ENCODE results near the gene ITGAE.

ITGAE gene

DNA sequence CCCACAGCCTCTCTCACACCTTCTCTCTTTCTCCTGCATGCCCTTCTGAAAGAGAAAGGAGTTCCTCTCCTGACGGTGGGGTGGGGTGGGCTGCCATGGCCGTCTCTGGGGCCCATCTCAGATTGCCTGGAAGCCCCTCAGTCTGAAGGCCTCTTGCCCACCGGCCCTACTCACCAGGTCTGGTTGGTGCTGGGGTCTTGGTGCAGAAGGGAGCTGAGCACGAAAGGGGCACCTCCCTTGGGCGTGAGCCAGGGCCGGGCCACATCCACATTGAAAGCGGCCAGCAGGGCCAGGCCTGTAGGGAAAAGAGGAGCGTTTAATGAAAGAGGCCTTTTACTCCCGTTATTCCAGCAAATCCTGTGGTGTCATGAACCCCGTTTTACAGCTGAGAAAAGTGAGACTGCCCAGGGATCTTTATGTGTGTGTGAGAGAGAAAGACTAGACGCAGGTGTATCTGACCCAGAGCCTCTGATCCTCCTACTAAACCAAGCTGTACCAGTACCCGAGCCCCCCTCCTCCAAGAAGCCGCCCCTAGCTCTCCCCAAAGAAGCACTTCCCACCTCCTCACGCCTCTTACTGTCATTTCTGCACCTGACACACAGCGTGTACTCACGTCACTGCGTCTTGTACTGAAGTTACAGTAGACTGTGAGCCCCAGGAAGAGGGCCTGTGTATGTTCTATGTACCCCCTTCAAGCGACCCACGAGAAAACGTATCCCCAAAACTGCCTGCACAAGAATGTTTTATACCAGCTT lies 23.4 kb downstream of the ITGAE start:
- no peaks in the 10 kb centered on the region for H3K79me2 ChIP-seq
- H3K27me3 ChIP-seq (ENCODE audit: control insufficient read depth, insufficient read depth, low read length), result no peaks in the 10 kb centered on the region
- H3K4me1 ChIP-seq, result no peaks in the 10 kb centered on the region
- no peak for TF ChIP-seq CTCF (IDR thresholded peaks at IDR 0.05)
- no peak overlapping the region for H3K27ac ChIP-seq
- no peaks in the 10 kb centered on the region for H3K36me3 ChIP-seq (ENCODE audit: control insufficient read depth, insufficient read depth, low read length)
- no peak overlapping the region for H3K4me3 ChIP-seq (ENCODE audit: low read depth, low read length)
- no peak overlapping the region for H3K4me2 ChIP-seq (ENCODE audit: low read length)
- H3K9me3 ChIP-seq (ENCODE audit: control insufficient read depth, low read length), result no peaks in the 10 kb centered on the region
- H2AFZ ChIP-seq, result no peak overlapping the region
- H3K9ac ChIP-seq, result no peak overlapping the region

DNA sequence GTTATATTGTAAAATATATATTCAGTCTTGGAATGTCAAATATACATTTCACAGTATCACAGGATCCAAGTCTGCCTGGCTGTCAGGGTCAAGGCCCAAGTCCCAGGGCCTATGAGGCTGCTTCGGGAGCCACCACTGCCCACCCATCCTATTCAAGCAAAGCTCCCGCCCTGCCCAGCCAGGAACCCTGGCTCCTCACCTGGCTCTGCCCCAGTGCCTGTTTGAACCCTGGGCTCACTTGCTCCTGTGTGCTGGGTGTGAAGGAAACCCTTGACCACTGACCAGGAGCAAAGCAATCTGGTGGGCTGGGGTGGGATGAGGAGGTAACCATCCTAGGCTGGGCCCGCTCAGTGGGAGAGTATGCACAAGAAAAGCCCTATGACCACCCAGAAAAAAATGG lies 27.0 kb downstream of the ITGAE start:
- no peaks in the 10 kb centered on the region for H3K27me3 ChIP-seq (ENCODE audit: control insufficient read depth, insufficient read depth, low read length)
- H3K79me2 ChIP-seq, result no peaks in the 10 kb centered on the region
- no peak overlapping the region for H3K4me2 ChIP-seq (ENCODE audit: low read length)
- no peaks in the 10 kb centered on the region for H3K4me1 ChIP-seq
- H3K4me3 ChIP-seq (ENCODE audit: low read depth, low read length), result no peak overlapping the region
- H3K27ac ChIP-seq, result no peak overlapping the region
- no peak for TF ChIP-seq CTCF (IDR thresholded peaks at IDR 0.05)
- no peak overlapping the region for H2AFZ ChIP-seq
- no peak overlapping the region for H3K9ac ChIP-seq
- no peaks in the 10 kb centered on the region for H3K9me3 ChIP-seq (ENCODE audit: control insufficient read depth, low read length)
- H3K36me3 ChIP-seq (ENCODE audit: control insufficient read depth, insufficient read depth, low read length), result no peaks in the 10 kb centered on the region

- Histone ChIP-seq H3K9me3 (ENCODE audit: control insufficient read depth, low read length) (no peaks in the 10 kb centered on the region), H3K36me3 (ENCODE audit: control insufficient read depth, insufficient read depth, low read length) (no peaks in the 10 kb centered on the region), H3K4me1 (no peaks in the 10 kb centered on the region), H3K4me2 (ENCODE audit: low read length) (no peak overlapping the region), H3K79me2 (no peaks in the 10 kb centered on the region), H2AFZ (no peak overlapping the region), H3K9ac (no peak overlapping the region), H3K27ac (no peak overlapping the region), H3K27me3 (ENCODE audit: control insufficient read depth, insufficient read depth, low read length) (no peaks in the 10 kb centered on the region), H3K4me3 (ENCODE audit: low read depth, low read length) (no peak overlapping the region)
- TF ChIP-seq CTCF (IDR thresholded peaks at IDR 0.05), result no peak
These were observed 27.5 kb downstream of the ITGAE start for GRCh38 chr17:3773511-3773910.

DNA sequence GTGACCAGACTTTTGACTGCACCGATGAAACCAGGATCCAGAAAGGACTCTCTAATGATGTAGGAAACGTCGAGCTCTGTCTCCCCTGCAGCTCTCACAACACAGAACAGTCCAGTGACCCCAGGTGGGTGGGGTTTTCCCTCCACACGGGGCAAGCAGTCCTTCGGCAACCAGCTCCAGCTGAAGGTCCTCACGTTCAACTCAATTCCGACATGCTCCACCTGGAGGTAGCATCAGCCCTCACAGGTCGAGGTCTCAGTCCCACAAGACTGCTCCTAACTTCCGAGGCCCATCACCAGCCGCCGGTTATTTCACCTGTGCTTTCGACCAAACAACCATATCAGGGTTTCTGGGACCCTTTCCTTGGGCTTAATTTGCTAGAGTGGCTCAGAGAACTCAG lies 28.2 kb downstream of the ITGAE start:
- H2AFZ ChIP-seq, result no peak overlapping the region
- no peak for TF ChIP-seq CTCF (IDR thresholded peaks at IDR 0.05)
- no peak overlapping the region for H3K4me2 ChIP-seq (ENCODE audit: low read length)
- no peaks in the 10 kb centered on the region for H3K36me3 ChIP-seq (ENCODE audit: control insufficient read depth, insufficient read depth, low read length)
- H3K9ac ChIP-seq, result no peak overlapping the region
- no peaks in the 10 kb centered on the region for H3K9me3 ChIP-seq (ENCODE audit: control insufficient read depth, low read length)
- no peak overlapping the region for H3K27ac ChIP-seq
- H3K79me2 ChIP-seq, result no peaks in the 10 kb centered on the region
- no peaks in the 10 kb centered on the region for H3K27me3 ChIP-seq (ENCODE audit: control insufficient read depth, insufficient read depth, low read length)
- no peaks in the 10 kb centered on the region for H3K4me1 ChIP-seq
- H3K4me3 ChIP-seq (ENCODE audit: low read depth, low read length), result no peak overlapping the region

- Histone ChIP-seq H3K9me3 (ENCODE audit: control insufficient read depth, low read length) (no peaks in the 10 kb centered on the region), H2AFZ (no peak overlapping the region), H3K9ac (no peak overlapping the region), H3K4me1 (no peaks in the 10 kb centered on the region), H3K27me3 (ENCODE audit: control insufficient read depth, insufficient read depth, low read length) (no peaks in the 10 kb centered on the region), H3K79me2 (no peaks in the 10 kb centered on the region), H3K4me2 (ENCODE audit: low read length) (no peak overlapping the region), H3K27ac (no peak overlapping the region), H3K4me3 (ENCODE audit: low read depth, low read length) (no peak overlapping the region), H3K36me3 (ENCODE audit: control insufficient read depth, insufficient read depth, low read length) (no peaks in the 10 kb centered on the region)
- no peak for TF ChIP-seq CTCF (IDR thresholded peaks at IDR 0.05)
These were observed 29.8 kb downstream of the ITGAE start for GRCh38 chr17:3771140-3771539.
